Heart left ventricle (tissue), 13 donors: Measurements from ENCODE around the gene MEGF11.

Experiments
- POLR2A ChIP-seq, 2 donors: fragments of 450-650 bp; IDR thresholded peaks; one replicate each; pipeline ENCODE4 v1.6.1; 2017; ENCODE audit warnings: antibody characterized with exemption in 2 of 2, mild to moderate bottlenecking in 2 of 2, moderate library complexity in 2 of 2
- TF ChIP-seq, protein P1 (sequence below), 12 donors: fragments of 200-600 bp; sonication (generic) in 4 of 12; IDR thresholded peaks; one replicate each; pipeline versions ENCODE4 v1.5.0 to v1.8.0; 2018 to 2022; ENCODE audit warnings: antibody characterized with exemption in 12 of 12, mild to moderate bottlenecking in 5 of 12
- donor health status: ischemic (EF 13 %, LVEDD 7.1; RV severe dilation, severe dysfunction).
- donor health status: DM: no; HTN: yes; CAD: no.
- donor health status: DM: no; HTN: no; CAD: no.
- donor health status: ischemic (EF 25% LVEDD 6.9; RV normal size, moderate dysfunction).
- donor health status: ischemic (EF 25% LVEDD 5.7; RV mildly dilated, moderate dysfunction).
- donor health status: ischemic (EF 35%, LVEDD 5.7; RV mildly dilated, moderate dysfunction).
- donor health status: nonischemic (EF 11% LVEDD 7.7; RV severe dilation, severe dysfunction).
- donor health status: DM: yes; HTN: yes; CAD: no.
- donor health status: PGD.
- donor health status: ischemic (EF 29% LVEDD 5.4; RV normal size, mild dysfunction).
- donor health status: nonischemic (EF 23%, LVEDD 6.1; RV moderate dilation, normal function).

DNA sequence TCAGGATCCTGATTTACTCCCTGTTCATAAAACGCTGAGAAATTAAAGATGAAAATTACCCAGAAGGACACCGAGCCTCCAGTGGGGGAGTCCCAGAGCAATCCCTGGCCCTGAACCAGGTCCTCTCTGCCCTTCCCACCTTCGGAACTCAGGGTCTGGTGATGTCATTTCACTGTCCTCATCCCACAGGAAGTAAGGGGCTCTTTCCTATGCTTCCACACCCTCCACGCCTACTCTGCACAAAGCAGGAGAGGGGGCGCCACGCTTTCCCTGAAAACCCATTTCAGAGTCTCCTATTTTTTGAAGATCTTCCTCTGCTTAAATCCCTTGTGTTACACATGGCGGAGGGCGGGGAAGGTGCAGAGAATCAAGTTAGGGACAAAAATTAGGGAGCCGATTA is 18.8 kb downstream of the MEGF11 start:
- TF ChIP-seq POLR2A (IDR thresholded peaks at IDR 0.05), result no peak
- TF ChIP-seq, protein P1, sequence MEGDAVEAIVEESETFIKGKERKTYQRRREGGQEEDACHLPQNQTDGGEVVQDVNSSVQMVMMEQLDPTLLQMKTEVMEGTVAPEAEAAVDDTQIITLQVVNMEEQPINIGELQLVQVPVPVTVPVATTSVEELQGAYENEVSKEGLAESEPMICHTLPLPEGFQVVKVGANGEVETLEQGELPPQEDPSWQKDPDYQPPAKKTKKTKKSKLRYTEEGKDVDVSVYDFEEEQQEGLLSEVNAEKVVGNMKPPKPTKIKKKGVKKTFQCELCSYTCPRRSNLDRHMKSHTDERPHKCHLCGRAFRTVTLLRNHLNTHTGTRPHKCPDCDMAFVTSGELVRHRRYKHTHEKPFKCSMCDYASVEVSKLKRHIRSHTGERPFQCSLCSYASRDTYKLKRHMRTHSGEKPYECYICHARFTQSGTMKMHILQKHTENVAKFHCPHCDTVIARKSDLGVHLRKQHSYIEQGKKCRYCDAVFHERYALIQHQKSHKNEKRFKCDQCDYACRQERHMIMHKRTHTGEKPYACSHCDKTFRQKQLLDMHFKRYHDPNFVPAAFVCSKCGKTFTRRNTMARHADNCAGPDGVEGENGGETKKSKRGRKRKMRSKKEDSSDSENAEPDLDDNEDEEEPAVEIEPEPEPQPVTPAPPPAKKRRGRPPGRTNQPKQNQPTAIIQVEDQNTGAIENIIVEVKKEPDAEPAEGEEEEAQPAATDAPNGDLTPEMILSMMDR (IDR thresholded peaks at IDR 0.05), result no peak
